ENCODE data around the gene GPR39.

DNA sequence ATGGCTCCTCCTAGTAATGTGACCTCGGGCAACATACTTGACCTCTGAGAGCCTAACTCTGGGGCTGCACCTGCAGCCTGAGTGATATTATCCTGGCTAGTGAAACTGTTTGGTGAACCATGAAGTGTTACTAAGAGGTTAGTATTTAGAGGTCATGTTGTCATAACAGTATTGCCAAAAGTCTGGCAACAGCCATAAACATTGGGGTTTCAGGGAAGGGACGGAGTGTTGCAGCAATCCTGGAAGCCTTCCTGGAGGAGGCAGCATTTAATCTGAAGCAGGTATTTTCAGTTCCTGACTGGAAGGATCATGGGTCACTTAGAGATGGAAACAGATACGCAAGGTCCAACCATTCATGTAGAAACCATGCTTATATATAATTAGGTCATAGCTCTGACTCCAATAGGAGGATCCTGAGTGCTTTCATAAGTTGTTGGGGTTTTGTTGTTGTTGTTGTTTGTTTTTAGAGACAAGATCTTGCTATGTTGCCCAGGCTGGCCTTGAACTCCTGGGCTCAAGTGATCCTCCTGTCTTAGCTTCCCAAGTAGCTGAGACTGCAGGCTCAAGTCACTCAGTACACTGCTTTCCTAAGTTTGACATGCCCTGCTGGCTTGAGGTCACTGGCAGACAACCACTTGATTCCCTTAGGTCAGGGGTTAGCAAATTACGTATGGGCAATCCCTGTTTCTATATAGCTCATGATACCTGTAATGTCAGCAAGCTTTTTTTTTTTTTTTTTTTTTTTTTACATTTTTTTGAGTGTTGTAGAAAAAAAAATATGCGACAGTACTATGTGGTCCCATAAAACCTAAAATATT lies 21.5 kb downstream of the GPR39 start:
- TF ChIP-seq CTCF (IDR thresholded peaks at IDR 0.05) = no peak
- TF ChIP-seq POLR2A (IDR thresholded peaks at IDR 0.05; ENCODE audit: low read depth) = no peak
- TF ChIP-seq POLR2AphosphoS5 (IDR thresholded peaks at IDR 0.05) = no peak

All from esophagus muscularis mucosa (tissue), 3 donors.